ENCODE results near the gene CROCC2.

Gene CROCC2

GRCh38 chr2:240891492-240892340, 14.4 kb upstream of the CROCC2 start:
- DNase-seq (ENCODE audit: low read depth): no peak

GRCh38 chr2:240892356-240892755, 13.8 kb upstream of the CROCC2 start:
- no peak for DNase-seq (ENCODE audit: low read depth)

GRCh38 chr2:240892925-240893324, 13.2 kb upstream of the CROCC2 start:
- DNase-seq (ENCODE audit: low read depth): no peak

- peak; percentile 65 for DNase-seq (ENCODE audit: low read depth)
These were observed 12.7 kb upstream of the CROCC2 start for GRCh38 chr2:240893363-240893844.

- DNase-seq (ENCODE audit: low read depth): no peak
These were observed 12.1 kb upstream of the CROCC2 start for GRCh38 chr2:240894006-240894405.

GRCh38 chr2:240894836-240895558, 11.1 kb upstream of the CROCC2 start:
- DNase-seq (ENCODE audit: low read depth): no peak

GRCh38 chr2:240895656-240896388, 10.3 kb upstream of the CROCC2 start, which contains the start of gene MAB21L4:
MAB21L4 (minus strand) TSS chr2:240896156; CDS start chr2:240895997, 159 bp downstream.
- DNase-seq (ENCODE audit: low read depth): no peak

GRCh38 chr2:240896394-240896793, 9.7 kb upstream of the CROCC2 start:
- no peak for DNase-seq (ENCODE audit: low read depth)

- no peak for DNase-seq (ENCODE audit: low read depth)
These were observed 9.1 kb upstream of the CROCC2 start for GRCh38 chr2:240896871-240897692.

- DNase-seq (ENCODE audit: low read depth): no peak
These were observed 7.9 kb upstream of the CROCC2 start for GRCh38 chr2:240898108-240898730.

- DNase-seq (ENCODE audit: low read depth): no peak
These were observed 7.2 kb upstream of the CROCC2 start for GRCh38 chr2:240898731-240899467.

GRCh38 chr2:240899468-240899865, 6.7 kb upstream of the CROCC2 start:
- no peak for DNase-seq (ENCODE audit: low read depth)

- DNase-seq (ENCODE audit: low read depth): no peak
These were observed 5.8 kb upstream of the CROCC2 start for GRCh38 chr2:240900141-240900860.

- DNase-seq (ENCODE audit: low read depth): no peak
These were observed 4.0 kb upstream of the CROCC2 start for GRCh38 chr2:240901986-240902614.

GRCh38 chr2:240902615-240903041, 3.5 kb upstream of the CROCC2 start:
- no peak for DNase-seq (ENCODE audit: low read depth)

GRCh38 chr2:240903191-240904060, 2.7 kb upstream of the CROCC2 start:
- no peak for DNase-seq (ENCODE audit: low read depth)

GRCh38 chr2:240904216-240905175, 1.6 kb upstream of the CROCC2 start:
- DNase-seq (ENCODE audit: low read depth): no peak
